A673 (cell line): Measurements from ENCODE around the gene CFAP410. TPM values are rescaled to one million over a fixed set of nuclear protein-coding genes. Genes with fewer than 3 reads are reported as not detected.

Source experiments
- BruUV-seq: library from RNA; stranded (reverse); fragments of 400-500 nt; replicated peaks from 2 replicates; lab custom pipeline; 2021; lab: Mats Ljungman, UMichigan
- CTCF ChIA-PET: fragments of 300-600 bp; sonication (Branson Sonifier 250); formaldehyde crosslinking; loops from one replicate; lab custom pipeline; 2022; ENCODE audit warnings: antibody characterized with exemption; lab: Charles Lee
- POLR2A ChIA-PET: fragments of 300-600 bp; sonication (Branson Sonifier 250); formaldehyde crosslinking; loops from one replicate; lab custom pipeline; 2022; ENCODE audit warnings: antibody characterized with exemption; ENCODE audit not compliant: low non-redundant PET; lab: Charles Lee
- DNase-seq: peaks from one replicate; pipeline ENCODE4 v3.0.0-alpha.2; 2015; ENCODE audit warnings: low spot score
- H3K27ac ChIP-seq: fragments of 200-600 bp; sonication (generic); 2 replicates; pipeline ENCODE4 v1.5.1; 2016; ENCODE audit warnings: mixed run types, low read depth, mild to moderate bottlenecking, mixed read lengths, antibody characterized with exemption, low read length; ENCODE audit not compliant: poor library complexity, severe bottlenecking
- H3K27me3 ChIP-seq: fragments of 200-600 bp; sonication (generic); replicated peaks from 2 replicates; pipeline ENCODE4 v1.6.1; 2017; ENCODE audit warnings: mixed run types, low read depth, mild to moderate bottlenecking, mixed read lengths, antibody characterized with exemption, low read length; ENCODE audit not compliant: insufficient read depth, poor library complexity
- H3K36me3 ChIP-seq: fragments of 200-600 bp; sonication (generic); 2 replicates; pipeline ENCODE4 v1.6.1; 2016; ENCODE audit warnings: mixed run types, mild to moderate bottlenecking, mixed read lengths, antibody characterized with exemption, low read length; ENCODE audit not compliant: insufficient read depth, poor library complexity, severe bottlenecking
- H3K4me1 ChIP-seq: fragments of 200-600 bp; sonication (generic); 2 replicates; pipeline ENCODE4 v1.6.1; 2017; ENCODE audit warnings: mixed run types, mild to moderate bottlenecking, mixed read lengths, antibody characterized with exemption, low read length; ENCODE audit not compliant: insufficient read depth, poor library complexity, severe bottlenecking
- H3K4me3 ChIP-seq: fragments of 200-600 bp; sonication (generic); 2 replicates; pipeline ENCODE4 v1.5.1; 2016; ENCODE audit warnings: low read depth, mixed run types, mild to moderate bottlenecking, mixed read lengths, low read length; ENCODE audit not compliant: poor library complexity, severe bottlenecking
- H3K9me3 ChIP-seq: fragments of 200-600 bp; sonication (generic); 2 replicates; pipeline ENCODE4 v1.6.1; 2016; ENCODE audit warnings: mixed run types, low read depth, mild to moderate bottlenecking, mixed read lengths, antibody characterized with exemption, low read length; ENCODE audit not compliant: poor library complexity, severe bottlenecking
- CTCF ChIP-seq: fragments of 300-800, 200-600 bp; sonication (generic); conservative IDR thresholded peaks from 2 replicates; pipeline ENCODE4 v1.5.1; 2017; ENCODE audit warnings: low read depth, mild to moderate bottlenecking, antibody characterized with exemption, low read length, moderate library complexity, mixed read lengths
- EZH2 ChIP-seq: fragments of 200-600 bp; sonication (generic); IDR thresholded peaks from 2 replicates; pipeline ENCODE4 v1.6.1; 2017; ENCODE audit warnings: borderline replicate concordance, low read depth, mild to moderate bottlenecking, mixed read lengths, antibody characterized with exemption, low read length; ENCODE audit not compliant: poor library complexity, severe bottlenecking
- intact Hi-C: fragments of 100-400 bp; cut with micrococcal nuclease; formaldehyde crosslinking; loops from one replicate; pipeline ENCODE4 v1.10.0; 2022; ENCODE audit not compliant: unreplicated experiment
- total RNA-seq: library from RNA; stranded (reverse); gene quantifications from 2 replicates; pipeline ENCODE4 v1.2.3, GENCODE V29; 2021

Gene CFAP410
- total RNA-seq, 1 experiment from 2014 or later = 14.0 TPM

- H3K9me3 ChIP-seq = no peaks in the 10 kb centered on the region
- TF ChIP-seq EZH2 (no peak), CTCF (peak; percentile 33; the same call in 1 of the 2 replicates)
- H3K27ac ChIP-seq = peak overlapping the region; percentile 39
- ChIA-PET POLR2A (interaction anchor here (0.6 to 1.1 kb wide), 2 partner anchors 587 to 1996 kb away, joined by 9 to 10 read pairs; no protein-coding TSS in a partner anchor), CTCF (interaction anchor here (0.8 kb wide), 1 partner anchor 40 kb away, joined by 3 read pairs; no protein-coding TSS in a partner anchor)
- H3K4me1 ChIP-seq = peaks cover 6% of the 10 kb centered on the region
- BruUV-seq = no TSS peak
- H3K27me3 ChIP-seq = no peaks in the 10 kb centered on the region
- H3K4me3 ChIP-seq = peak overlapping the region; percentile 35
- no peaks in the 10 kb centered on the region for H3K36me3 ChIP-seq
- intact Hi-C loops = no loop called here
- DNase-seq = peak; percentile 33
Observed at GRCh38 chr21:44337941-44338895, 972 bp downstream of the CFAP410 start.

GRCh38 chr21:44337449-44337848 is 1.7 kb downstream of the CFAP410 start:
- H3K36me3 ChIP-seq = no peaks in the 10 kb centered on the region
- H3K27me3 ChIP-seq = no peaks in the 10 kb centered on the region
- H3K9me3 ChIP-seq = no peaks in the 10 kb centered on the region
- POLR2A ChIA-PET = no interaction called here
- peak overlapping the region; percentile 39 for H3K27ac ChIP-seq
- no peak for DNase-seq
- CTCF ChIA-PET = no interaction called here
- no peak overlapping the region for H3K4me3 ChIP-seq
- H3K4me1 ChIP-seq = peaks cover 6% of the 10 kb centered on the region
- no peak for TF ChIP-seq CTCF
- TF ChIP-seq EZH2 = no peak
- BruUV-seq = no TSS peak
- intact Hi-C loops = no loop called here

- POLR2A ChIA-PET = no interaction called here
- CTCF ChIA-PET = no interaction called here
Observed at GRCh38 chr21:44335266-44336059, 3.7 kb downstream of the CFAP410 start.

More at GRCh38 chr21:44335266-44336059, 3.7 kb downstream of the CFAP410 start:
- no peak overlapping the region for H3K4me3 ChIP-seq
- H3K36me3 ChIP-seq = no peaks in the 10 kb centered on the region
- H3K4me1 ChIP-seq = peaks cover 6% of the 10 kb centered on the region
- intact Hi-C loops = no loop called here
- H3K9me3 ChIP-seq = no peaks in the 10 kb centered on the region
- TF ChIP-seq CTCF = no peak
- TF ChIP-seq EZH2 = no peak
- no TSS peak for BruUV-seq
- DNase-seq = no peak
- H3K27me3 ChIP-seq = no peaks in the 10 kb centered on the region
- no peak overlapping the region for H3K27ac ChIP-seq
